ENCODE data around the gene WWOX.

GRCh38 chr16:78487471-78487870, 388.0 kb downstream of the WWOX start:
- TF ChIP-seq YY1 (IDR thresholded peaks at IDR 0.05; ENCODE audit: insufficient read depth, insufficient read length), result no peak
- no peak for TF ChIP-seq ZNF274 (IDR thresholded peaks at IDR 0.05; ENCODE audit: low read depth, low read length)
- no peak for TF ChIP-seq SUZ12 (IDR thresholded peaks at IDR 0.05; ENCODE audit: extremely low read depth, insufficient read depth, insufficient read length)

Measured in NT2/D1 (cell line).